NCI-H1105 treated with DMSO at 0.1 percent for 48 hours (cell line): ENCODE results near the gene KLHL29.
A peak's percentile ranks its signal among the peaks of the same experiment; 100 is the strongest.

Source experiments
- DNase-seq: peaks from one replicate; lab custom pipeline; 2025; lab: John Stamatoyannopoulos, UW

The KLHL29 gene

DNA sequence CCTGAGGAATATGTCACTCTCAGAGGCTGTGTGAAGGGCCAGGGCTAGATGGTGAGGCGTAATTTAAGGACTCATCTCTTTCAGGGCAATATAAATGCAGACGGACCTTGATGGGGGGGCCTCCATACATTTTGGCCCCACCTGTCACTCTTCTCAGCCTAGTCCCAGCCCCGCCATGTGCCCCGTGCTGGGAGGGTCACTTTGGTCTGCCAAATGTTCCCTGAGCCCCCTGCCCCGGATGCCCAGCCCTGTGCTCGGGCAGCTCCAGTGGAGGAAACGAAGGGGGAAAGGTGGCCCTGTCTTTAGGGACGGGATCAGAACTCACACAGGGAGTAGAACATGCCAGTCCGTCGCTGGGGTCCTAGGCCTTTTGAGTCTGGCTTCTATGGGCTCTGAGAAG is 168.6 kb downstream of the KLHL29 start:
- no peak for DNase-seq

DNA sequence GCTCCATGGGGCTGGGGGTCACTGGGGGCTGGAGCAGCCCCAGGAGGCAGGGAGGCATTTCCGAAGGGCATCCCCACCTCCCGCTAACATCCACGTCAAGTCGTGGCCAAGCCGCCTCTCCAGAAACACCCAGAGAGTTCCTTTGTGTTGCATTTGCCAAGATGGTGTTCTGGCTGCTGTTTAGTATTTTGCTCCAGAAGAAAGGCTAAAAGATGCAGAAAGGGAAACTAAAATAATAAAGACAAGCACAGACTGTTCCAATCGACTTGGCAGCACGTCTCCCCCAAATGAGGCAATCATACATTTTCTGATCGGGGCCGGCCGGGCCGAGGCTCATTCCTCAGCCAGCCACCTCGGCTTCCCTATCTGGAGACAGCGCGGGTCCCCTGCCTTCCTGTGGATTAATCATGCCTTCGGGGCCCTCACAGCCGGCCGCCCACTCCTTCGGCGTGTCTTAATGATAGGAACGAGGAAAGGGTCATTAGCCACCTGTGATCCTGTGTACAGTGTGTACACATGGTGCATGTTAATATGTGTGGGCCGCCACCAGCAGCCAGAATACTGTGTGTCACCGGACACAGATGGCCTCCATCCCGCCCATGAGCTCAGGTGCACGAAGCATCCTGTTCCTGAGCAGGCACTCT is 169.2 kb downstream of the KLHL29 start:
- no peak for DNase-seq

DNA sequence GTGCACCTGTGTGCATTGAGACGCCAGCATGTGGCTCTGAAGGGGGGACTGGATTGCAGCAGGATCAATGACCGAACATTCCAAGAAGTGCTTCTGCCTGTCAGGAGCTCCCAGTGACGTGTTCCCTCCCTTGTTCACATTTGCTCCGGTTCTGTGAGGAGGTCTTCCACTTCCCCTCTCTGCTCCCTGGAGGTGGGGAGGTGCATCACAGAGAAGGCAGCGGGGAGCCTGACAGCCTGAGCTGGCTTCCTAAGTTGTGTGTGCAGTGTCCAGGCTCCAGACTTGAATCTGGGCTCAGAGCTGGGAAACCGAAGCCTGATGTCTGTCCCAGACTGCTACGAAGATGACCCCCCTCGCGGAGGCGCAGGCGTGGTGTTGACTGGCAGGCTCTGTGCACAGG is 171.0 kb downstream of the KLHL29 start:
- no peak for DNase-seq

DNA sequence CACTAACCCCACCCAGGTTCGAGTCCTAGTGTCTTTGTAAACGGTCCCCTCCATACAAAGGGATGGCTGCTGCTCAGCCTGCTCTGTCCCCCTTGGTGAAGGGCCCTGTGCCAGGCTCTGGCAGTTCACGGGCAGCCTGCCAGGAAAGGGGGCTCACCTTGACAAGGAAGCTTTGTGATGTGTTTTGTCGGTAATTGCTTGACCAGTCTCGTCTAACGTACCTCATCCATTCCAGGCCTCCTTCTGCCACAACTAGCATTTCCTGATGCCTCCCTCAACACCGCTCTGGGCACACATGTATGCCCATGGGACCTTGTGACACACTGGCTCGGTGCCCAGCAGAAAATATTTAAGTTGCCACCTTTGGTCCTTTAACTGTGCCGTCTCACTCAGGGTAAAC is 171.9 kb downstream of the KLHL29 start:
- DNase-seq, result peak; percentile 95

DNA sequence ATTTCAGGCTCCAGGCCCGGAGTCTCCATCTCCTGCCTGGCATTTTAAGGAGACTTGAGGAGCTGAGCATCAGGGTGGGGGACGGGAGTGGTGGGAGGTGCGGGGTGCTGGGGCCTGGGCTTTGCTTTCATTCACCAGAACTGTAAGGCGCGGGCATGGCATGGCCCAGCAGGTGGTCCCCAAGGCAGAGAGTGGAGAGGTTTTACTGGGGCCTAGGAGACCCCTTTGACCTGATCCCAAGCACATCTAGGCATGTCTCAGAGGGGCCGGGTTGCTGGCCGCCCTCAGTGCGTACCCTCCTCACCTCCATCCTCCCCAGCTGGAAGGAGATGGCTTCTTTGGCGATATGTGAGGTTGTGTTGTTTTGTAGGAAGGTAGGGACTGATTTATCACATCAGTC is 172.5 kb downstream of the KLHL29 start:
- DNase-seq, result no peak

DNA sequence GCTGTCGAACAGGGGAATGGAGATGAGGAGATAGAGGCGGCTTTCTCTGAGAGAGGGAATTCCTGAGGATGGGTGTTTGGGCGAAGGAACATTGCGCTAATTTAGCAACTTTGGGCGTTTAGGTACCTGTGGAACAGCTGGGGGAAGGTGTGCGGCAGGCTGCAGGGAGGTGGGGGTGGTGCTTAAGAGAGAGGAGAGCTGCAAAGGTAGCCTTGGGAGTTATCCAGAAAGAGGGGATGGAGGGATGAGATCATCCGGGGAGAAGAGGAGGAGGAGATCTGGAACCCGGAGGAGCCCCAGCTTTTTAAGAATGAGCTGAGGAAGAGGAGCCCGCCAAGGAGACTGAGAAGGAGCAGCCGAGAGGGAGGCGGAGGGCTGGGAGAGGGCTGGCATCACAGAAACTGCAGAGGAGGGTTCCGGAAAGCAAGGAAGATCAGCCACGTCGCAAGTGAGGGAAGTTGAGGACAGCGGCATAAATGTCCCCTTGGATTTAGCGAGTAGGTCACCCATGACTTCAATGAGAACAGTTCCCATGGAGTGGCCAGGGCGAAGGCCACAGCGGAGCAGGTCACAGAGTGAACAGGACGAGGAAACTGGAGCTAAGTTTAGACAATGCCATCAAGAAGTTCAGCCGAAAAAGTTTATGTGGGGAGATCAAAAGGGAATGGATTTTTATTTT is 174.7 kb downstream of the KLHL29 start:
- no peak for DNase-seq

DNA sequence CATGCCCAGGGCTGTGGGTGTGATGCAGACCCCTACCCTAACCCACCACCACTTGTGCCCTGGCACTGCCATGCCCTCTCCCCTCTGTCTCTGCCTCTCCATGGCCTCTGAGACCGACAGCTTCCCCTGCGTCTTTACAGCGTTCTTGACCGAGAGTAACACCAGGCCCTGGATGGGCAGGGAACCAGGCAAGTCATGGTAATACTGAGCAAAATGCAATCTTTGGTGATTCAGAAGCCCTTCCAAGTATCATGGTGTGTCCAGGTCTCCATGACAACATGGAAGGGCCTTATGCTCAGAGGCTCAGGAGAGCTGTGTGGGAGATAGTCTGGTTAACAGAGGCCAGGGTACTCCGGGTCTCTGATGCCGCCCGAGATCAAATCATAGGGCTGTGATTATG is 176.1 kb downstream of the KLHL29 start:
- DNase-seq, result no peak

DNA sequence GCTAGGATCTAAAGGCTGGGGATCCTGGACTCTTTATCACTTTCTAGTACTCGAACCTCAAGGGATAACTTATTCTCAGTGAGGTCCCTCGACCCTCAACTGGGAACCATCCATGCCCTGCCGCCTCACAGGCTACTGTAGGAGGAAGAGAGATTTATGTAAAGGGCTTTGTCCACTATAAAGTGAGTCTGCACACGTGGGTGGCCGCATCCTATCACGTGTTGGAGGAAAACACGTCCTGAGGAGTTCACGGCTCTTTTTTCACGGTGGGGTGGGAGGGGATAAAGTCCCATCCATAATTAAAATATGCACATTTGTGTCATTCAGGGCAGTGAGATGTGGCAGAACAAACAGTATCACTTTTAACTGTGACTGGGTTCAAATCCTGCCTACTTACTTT is 176.6 kb downstream of the KLHL29 start:
- DNase-seq, result no peak

DNA sequence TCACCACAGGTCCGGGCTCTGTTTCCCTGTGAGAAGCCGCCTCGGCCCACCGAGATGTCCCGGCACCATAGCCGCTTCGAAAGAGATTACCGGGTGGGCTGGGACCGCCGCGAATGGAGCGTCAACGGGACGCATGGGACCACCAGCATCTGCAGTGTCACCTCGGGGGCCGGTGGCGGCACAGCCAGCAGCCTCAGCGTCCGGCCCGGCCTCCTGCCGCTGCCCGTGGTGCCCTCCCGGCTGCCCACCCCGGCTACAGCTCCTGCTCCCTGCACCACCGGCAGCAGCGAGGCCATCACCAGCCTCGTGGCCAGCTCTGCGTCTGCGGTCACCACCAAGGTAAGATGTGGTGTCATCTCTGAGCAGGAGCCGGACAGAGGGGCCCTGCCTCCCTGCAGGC is 177.2 kb downstream of the KLHL29 start:
- no peak for DNase-seq

DNA sequence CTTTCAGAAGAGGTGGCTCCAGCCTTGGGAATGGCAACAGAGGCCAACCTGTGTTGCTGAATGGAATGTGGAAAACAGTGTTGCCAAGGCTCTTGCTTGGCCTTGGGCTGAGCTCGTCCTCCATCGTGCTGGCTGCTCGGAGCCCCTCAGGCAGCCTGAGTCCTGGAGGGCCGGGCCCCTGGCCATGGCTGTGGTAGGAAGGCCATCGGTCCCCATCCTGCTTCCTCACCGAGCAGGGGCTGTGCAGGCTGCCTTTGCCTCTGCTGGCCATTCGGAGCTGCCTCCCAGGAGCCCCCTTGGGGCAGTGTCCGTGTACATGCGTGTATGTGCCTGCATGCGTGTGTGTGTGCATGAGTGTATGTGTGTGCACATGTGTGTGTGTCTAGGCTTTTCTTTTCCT is 178.2 kb downstream of the KLHL29 start:
- DNase-seq, result no peak

DNA sequence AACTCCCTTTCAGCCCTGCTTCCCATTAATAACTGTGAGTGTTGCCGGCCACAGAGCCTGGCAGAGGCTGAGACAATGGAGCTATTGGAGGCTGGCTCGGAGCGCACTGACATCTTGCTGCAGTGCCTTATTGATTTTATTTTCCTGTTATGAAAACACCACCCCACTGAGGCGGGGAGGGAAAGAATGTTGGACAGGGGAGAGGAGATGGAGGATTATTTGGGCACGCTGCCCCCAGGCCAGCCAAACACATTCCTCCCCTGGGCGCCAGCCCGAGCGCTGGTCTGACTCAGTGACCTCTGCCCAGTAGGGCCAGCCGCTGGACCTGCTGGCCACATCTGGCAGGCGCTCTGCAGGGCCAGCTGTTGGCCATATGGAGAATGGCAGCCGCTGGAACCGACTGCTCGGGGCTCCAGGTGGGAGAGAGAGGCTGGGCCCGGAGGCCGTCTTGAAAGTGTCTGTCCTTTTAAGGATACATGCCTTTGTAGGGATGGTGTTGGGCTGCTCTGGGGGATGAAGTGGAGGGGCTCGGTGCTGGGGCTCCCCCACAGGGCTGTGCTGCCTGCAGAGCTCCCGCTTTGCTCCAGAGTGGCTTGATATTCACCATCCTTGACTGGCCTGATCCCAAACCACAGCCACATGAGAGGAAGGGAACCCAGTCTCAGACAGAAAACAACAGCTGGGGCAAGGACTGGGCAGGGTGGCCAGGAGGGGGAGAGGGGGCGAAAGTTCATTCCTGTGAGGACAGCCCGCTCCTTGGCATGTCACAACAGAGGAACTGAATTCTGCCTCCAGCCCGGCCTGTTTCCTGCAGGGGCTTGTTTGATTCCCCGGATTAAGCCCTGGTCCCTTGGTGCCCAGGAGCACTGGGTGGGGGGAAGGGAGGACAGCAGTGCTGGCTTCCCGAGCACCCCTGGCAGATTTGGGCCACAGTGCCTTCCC is 179.0 kb downstream of the KLHL29 start:
- no peak for DNase-seq

DNA sequence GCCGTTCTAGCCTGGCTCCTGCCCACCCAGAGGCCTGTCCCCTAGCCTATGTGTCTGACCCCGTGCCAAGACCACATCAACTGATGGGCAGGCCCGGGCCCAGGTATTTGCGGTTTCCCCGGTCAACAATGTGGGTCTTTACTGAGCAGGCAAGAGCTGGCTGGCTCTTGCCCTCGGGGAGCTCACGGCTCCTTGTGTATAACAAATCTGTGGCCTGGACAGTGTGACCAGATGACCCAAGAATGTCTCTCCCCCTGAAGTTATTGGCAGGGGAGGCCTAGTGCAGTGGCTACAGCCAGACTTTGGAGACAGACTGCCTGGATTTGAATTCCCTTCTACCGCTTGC is 179.6 kb downstream of the KLHL29 start:
- no peak for DNase-seq

DNA sequence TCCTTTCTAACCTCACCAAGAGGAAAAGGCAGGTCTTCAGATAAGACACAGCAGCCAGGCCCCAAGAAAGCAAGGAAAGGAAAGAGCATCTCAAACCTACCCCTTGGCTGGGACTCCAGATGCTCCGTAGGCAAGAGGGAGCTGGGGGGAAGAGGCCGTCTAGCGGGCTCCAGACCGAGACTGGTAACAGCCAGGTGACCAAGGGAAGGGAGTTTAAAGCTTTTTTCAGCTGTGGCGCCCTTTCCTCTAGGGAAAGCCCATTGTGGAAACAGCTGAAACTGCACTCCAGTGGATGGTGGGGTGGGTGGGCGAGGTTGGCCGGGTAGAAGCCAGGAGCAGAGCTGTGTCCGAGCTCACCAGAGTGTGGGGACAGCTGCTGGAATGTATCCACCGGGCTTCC is 180.4 kb downstream of the KLHL29 start:
- DNase-seq, result no peak

DNA sequence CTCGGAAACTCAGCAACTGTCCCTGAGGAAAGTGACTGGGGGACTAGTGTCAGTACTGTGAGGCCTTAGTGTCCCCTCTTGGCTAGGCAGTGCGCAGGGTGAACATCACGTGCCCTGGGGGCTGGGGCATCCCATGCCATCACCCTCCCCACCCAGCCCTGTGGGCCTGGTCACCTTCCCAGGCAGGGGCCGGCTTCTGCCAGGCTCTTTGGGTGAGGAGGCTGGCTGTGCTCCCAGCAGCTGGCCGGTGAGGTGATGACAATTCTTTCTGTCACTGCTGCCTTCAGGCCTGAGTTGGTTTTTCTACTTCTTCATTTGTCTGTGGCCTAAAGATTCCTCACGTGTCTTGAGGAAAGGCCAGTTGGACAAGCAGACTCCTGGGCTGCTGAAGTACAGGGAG is 180.8 kb downstream of the KLHL29 start:
- no peak for DNase-seq

DNA sequence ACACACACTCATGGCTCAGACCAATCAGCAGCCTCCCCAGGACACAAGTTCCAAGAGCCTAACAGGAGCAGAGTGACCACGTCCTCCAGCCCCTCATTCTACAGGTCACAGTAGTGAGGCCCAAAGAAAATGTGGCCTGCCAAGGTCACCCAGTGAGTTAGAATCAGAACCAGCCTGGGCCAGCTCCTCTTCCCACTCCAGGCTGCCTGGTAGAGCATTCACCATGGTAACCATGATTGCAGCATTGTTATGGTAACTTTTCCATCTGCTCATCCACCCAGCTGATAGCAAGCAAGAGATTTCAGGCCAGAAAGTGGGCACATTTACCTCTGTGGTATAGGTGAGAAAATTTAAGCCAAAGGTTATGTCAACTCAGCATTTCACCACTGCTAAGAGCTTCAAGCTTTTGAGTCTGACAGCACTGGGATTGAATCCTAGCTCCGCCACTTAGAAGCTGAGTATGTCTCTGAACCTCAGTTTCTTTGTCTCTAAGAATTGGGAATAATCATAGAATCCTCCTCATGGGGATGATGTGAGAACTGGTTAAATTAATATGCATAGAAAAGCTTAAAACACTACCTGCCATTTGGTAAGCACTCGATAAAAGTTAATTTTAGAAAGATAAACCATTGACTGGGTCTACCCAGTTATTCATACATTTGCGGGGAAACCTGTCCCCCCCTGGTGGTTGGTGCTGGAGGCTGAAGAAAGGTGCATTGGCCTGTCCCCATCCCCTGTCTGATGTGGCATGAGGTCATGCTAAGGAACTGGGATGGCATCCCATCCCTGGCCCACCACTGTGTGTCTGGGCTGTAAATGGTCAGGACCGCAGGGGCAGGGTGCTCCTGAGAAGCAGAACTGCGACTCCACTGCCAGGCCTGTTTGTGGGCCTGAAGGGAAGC is 181.5 kb downstream of the KLHL29 start:
- peak; percentile 41 for DNase-seq

DNA sequence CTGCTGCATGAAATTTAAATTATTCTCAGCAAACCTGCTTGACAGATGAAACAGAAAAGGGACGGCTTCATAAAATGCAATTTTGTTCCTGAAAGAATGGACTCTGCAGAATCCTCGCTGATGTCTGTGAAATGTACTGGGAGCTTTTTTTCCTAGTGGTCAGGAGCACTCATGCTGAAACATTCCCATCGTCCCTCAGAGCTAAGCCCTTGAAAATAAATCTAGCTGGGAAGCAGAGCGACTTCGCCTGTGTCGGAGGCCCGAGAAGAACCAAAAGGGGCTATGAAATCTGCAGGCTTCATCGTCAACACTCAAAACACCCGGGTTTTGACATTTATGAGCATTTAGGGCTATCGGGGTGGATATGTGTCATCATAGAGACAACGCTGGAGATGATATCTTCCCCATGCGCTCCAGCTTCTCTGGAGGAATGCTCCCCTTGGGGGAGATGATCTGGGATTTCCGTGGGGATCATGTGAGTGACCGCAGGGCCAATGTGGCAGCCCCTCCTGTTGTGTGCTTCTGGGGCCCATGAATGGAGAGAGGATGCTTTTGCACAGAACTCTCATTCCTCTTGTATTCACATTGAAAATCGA is 182.3 kb downstream of the KLHL29 start:
- DNase-seq, result no peak

DNA sequence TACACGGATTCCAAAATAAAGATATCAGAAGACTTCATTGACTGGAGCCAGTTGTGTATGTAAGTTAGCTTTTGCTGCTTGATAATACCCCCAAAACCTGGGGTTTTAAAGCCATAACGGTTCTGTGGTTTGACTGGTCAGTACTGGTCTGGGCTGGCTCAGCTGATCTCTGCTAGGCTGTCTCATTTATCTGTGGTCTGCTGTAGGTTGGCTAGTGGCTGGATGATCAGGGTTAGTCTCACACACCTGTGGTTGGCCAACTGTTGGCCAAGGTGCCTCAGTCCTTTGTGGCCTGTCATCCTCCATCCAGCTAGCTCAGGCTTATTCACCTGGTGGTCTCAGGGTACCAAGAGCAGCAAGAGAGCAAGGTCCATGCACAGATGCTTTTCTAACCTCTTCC is 183.2 kb downstream of the KLHL29 start:
- no peak for DNase-seq

DNA sequence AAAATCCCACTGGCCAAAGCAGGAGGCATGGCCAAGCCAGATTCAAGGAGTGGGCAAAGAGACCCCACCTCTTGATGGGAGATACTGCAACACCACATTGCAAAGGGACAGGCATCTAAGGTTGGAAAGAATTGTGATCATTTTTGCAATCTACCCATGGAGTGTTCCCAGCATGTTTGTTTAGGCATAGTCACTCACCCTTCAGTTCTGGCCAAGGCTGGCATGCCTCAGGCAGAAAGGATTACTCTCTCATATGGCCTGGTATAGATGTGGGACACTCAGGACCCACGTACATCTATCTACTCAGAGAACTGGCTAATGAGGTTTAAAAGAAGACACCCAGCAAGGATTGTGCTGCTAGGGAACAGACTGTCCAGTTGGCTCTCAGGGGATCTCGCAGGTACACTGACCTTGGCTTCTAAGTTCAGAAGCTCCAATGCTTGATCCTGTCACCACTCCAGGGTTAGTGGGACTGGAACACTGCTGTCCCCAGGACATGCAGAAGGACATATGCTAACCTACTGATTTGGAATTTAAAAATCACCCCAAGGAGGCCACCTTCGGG is 183.7 kb downstream of the KLHL29 start:
- no peak for DNase-seq

DNA sequence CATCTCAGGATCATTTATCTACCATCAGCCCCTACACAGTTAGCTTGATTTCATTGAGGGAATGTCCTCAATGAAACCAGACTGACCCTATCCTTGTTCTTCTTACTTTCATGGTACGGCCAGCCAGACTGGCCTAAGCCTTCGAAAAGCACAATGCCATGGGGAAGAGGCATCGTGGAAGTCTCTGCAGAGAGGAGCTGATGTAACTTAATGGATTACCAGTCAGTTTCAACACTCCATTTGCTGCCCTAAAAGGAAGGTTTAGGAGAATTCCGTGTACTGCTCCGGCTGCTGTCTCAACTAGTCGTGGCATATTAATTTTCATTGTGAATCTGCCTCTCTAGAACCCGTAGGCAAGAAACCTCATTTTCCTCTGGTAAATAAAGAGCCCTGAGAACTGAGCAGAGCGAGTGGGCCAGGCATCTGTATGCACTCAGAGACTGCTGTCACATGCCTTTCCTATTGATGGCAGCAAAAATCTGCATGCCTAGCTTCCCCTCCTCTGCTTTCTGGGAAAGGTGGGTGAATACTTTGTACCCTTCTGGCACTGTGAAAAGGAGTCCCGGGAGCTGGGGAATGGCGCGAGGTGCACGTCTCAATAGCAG is 184.9 kb downstream of the KLHL29 start:
- no peak for DNase-seq

DNA sequence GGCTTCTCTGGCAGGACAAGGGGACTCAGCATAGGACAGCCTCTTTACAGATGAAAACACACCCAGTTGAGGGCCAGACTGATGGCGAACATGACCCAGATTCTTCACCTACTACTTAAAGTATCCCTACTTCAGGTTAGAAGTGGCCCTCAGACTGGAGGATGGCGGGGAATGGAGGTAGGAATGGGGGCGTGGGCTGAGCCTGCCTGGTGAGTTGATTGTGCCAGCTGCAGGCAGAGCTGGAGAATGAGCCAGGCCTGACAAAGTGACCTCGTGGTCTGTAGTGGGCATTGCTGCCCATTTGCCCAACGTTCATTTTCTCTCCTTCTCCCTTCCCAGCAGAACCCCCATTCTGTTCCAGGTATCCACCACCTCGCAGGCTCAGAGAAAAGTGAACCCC is 186.1 kb downstream of the KLHL29 start:
- DNase-seq, result no peak
